Peyer's patch (tissue), 4 donors: ENCODE measurements around the gene FBXO24. TPM values are rescaled to one million over a fixed set of nuclear protein-coding genes. Genes with fewer than 3 reads are reported as not detected.

Source experiments
- DNase-seq, 3 donors: peaks; one replicate each; pipeline ENCODE4 v3.0.0-alpha.2; 2017 to 2019
- H3K27ac ChIP-seq, 4 donors: fragments of 200-600 bp; sonication (generic); one replicate each; pipeline ENCODE4 v1.5.1; 2016 to 2019
- H3K27me3 ChIP-seq, 2 donors: fragments of 200-600 bp; sonication (generic); one replicate each; pipeline ENCODE4 v1.5.1; 2019
- H3K36me3 ChIP-seq, 3 donors: fragments of 200-600 bp; sonication (generic); one replicate each; pipeline ENCODE4 v1.5.1; 2016 to 2019
- H3K4me1 ChIP-seq, 4 donors: fragments of 200-600 bp; sonication (generic); one replicate each; pipeline ENCODE4 v1.5.1; 2016 to 2019
- H3K4me3 ChIP-seq, 4 donors: fragments of 200-600 bp; sonication (generic); 1 replicate in 3 of 4; 2 replicates in 1 of 4; pipeline ENCODE4 v1.5.1; 2016 to 2019; ENCODE audit warnings: mild to moderate bottlenecking in 1 of 4
- H3K9me3 ChIP-seq, 4 donors: fragments of 200-600 bp; sonication (generic); one replicate each; pipeline ENCODE4 v1.5.1; 2016 to 2019; ENCODE audit warnings: mild to moderate bottlenecking in 1 of 4
- CTCF ChIP-seq, 6 experiments: fragments of 450-650 bp in 4 of 6; fragments of 200-600 bp in 2 of 6; sonication (generic) in 1 of 6; IDR thresholded peaks; one replicate each; pipeline ENCODE4 v1.5.1; 2017 to 2019; ENCODE audit warnings: antibody characterized with exemption in 6 of 6, mild to moderate bottlenecking in 3 of 6, moderate library complexity in 1 of 6
- POLR2A ChIP-seq, 2 donors: fragments of 450-650 bp; IDR thresholded peaks; one replicate each; pipeline ENCODE4 v1.5.1; 2017; ENCODE audit warnings: antibody characterized with exemption in 2 of 2, mild to moderate bottlenecking in 2 of 2, moderate library complexity in 2 of 2
- total RNA-seq, 4 donors: library from RNA; depleted of rRNA; stranded (reverse); fragments of >200 nt; gene quantifications; one replicate each; pipeline ENCODE4 v1.1.0, GENCODE V29; 2016

The FBXO24 gene
- total RNA-seq, 4 donors from 2014 or later, result 1.1 to 2.8 TPM; not detected in 2

DNA sequence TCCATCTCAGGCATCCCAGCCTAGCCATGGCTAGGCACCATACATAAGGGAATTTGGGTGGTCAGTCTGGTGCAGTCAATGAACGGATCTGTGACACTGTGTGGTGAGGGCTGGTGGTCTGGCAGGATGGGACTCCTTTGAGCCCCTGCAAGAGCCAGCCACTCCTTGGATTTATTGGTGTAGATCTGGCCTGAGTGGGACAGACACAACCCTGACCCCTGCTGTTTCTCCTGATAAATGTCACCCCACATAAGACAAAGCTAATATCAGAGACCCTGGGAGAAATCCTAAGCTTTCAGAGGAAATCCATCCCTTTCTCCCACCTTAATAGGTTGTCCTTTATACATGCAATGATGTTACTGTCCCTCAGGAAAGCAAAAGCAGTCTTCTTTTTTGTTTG, 2.3 kb downstream of the FBXO24 start:
- no peak overlapping the region for H3K4me3 ChIP-seq
- peaks cover 0 to 20% (median 2%) of the 10 kb centered on the region in 4 donors for H3K4me1 ChIP-seq
- no peaks in the 10 kb centered on the region for H3K36me3 ChIP-seq
- H3K27ac ChIP-seq, result no peak overlapping the region
- no peaks in the 10 kb centered on the region for H3K9me3 ChIP-seq
- TF ChIP-seq CTCF (IDR thresholded peaks at IDR 0.05) (peak in 5 of 6 experiments; percentile 35 to 55 (median 41)), POLR2A (IDR thresholded peaks at IDR 0.05) (no peak)
- no peaks in the 10 kb centered on the region for H3K27me3 ChIP-seq
- DNase-seq, result no peak

DNA sequence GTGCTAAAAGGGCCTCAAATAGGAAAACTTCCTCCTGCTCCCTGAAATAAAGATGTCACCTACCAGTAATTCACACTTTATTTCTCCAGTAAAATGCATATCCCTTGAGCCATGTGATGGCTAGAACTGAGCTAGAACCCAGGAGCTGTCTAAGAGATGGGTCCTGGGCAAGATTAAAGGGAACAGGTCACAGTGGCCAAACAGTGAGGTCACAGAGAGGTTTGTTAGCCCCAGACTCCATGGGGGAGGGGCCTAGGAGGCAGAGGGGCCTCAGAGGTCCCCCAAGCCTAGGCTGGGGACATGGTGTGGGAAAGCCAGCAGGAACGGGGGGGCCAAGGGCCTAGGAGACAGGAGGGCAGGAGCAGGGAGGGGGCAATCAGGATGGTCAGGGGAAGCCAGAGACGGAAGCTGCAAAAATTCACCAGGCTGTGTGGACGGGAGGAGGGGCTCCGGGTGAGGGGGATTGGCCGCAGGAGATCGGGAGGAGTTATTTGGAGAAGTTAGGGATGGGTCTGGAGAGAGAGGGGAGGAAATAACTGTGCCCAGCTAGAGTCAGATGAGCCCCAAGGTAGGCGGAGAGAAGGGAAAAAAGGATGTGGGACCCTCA, 3.3 kb downstream of the FBXO24 start:
- Histone ChIP-seq H3K4me3 (no peak overlapping the region), H3K36me3 (no peaks in the 10 kb centered on the region), H3K4me1 (peaks cover 0 to 10% (median under 1%) of the 10 kb centered on the region in 4 donors), H3K27ac (peak overlapping the region in 1 of 4 donors; percentile 2), H3K9me3 (no peaks in the 10 kb centered on the region), H3K27me3 (no peaks in the 10 kb centered on the region)
- TF ChIP-seq POLR2A (IDR thresholded peaks at IDR 0.05), result no peak
- no peak for TF ChIP-seq CTCF (IDR thresholded peaks at IDR 0.05)
- DNase-seq, result no peak

GRCh38 chr7:100590077-100590737, 4.1 kb downstream of the FBXO24 start:
- H3K27ac ChIP-seq, result peak overlapping the region in 2 of 4 donors; percentile 2 to 15
- TF ChIP-seq CTCF (IDR thresholded peaks at IDR 0.05), result no peak
- TF ChIP-seq POLR2A (IDR thresholded peaks at IDR 0.05), result no peak
- peaks cover 0 to 4% (median 0%) of the 10 kb centered on the region in 4 donors for H3K4me1 ChIP-seq
- no peaks in the 10 kb centered on the region for H3K36me3 ChIP-seq
- DNase-seq, result no peak
- no peaks in the 10 kb centered on the region for H3K9me3 ChIP-seq
- no peaks in the 10 kb centered on the region for H3K27me3 ChIP-seq
- H3K4me3 ChIP-seq, result peak overlapping the region in 1 of 4 donors; percentile 1

- DNase-seq, result no peak
- Histone ChIP-seq H3K27me3 (no peaks in the 10 kb centered on the region), H3K4me3 (no peak overlapping the region), H3K9me3 (no peaks in the 10 kb centered on the region), H3K36me3 (no peaks in the 10 kb centered on the region), H3K4me1 (peaks cover 0 to 4% (median 0%) of the 10 kb centered on the region in 4 donors), H3K27ac (no peak overlapping the region)
- TF ChIP-seq POLR2A (IDR thresholded peaks at IDR 0.05), result no peak
- TF ChIP-seq CTCF (IDR thresholded peaks at IDR 0.05), result no peak
Measured at GRCh38 chr7:100591596-100591995, 5.5 kb downstream of the FBXO24 start.

DNA sequence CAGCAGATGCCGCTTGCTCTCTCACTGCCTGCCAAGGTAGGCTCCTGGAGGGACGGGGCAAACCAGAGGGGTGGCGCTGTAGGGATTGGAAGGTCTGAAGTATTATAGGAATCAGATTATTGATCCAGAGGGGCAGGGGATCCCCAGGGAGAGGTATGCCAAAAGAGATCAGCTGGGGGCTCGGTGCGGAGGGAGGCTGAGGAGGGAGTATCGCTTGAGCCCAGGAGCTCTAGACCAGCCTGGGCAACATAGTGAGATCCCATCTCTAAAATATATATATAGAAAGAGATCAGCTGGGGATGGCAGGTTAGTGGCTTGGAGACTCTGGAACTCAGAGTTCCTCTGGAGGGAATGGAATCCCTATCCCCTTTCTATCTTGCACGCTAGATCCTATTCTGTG, 9.1 kb downstream of the FBXO24 start:
- Histone ChIP-seq H3K36me3 (no peaks in the 10 kb centered on the region), H3K9me3 (no peaks in the 10 kb centered on the region), H3K4me3 (no peak overlapping the region), H3K27me3 (no peaks in the 10 kb centered on the region), H3K4me1 (no peaks in the 10 kb centered on the region), H3K27ac (no peak overlapping the region)
- DNase-seq, result no peak
- no peak for TF ChIP-seq POLR2A (IDR thresholded peaks at IDR 0.05)
- TF ChIP-seq CTCF (IDR thresholded peaks at IDR 0.05), result no peak
